Keratinocyte (primary cell): ENCODE results near the gene DAGLA. TPM values are rescaled to one million over a fixed set of nuclear protein-coding genes. Genes with fewer than 3 reads are reported as not detected.

ENCODE experiments used
- DNase-seq: peaks from one replicate; pipeline ENCODE4 v3.0.0-alpha.2; 2011; ENCODE audit warnings: low read depth, missing footprints, low spot score
- FAIRE-seq: peaks from 2 replicates; lab custom pipeline; 2011; peaks lifted over from hg19 to GRCh38; lab: Jason Lieb, UNC
- H2AFZ ChIP-seq: 2 replicates; pipeline ENCODE4 v1.6.0; 2012; ENCODE audit warnings: low read length, control low read depth, inconsistent platforms; ENCODE audit not compliant: control insufficient read depth
- H3K27ac ChIP-seq: 2 replicates; pipeline ENCODE4 v1.5.1; 2011; ENCODE audit warnings: low read length; ENCODE audit not compliant: control insufficient read depth, insufficient read depth
- H3K27me3 ChIP-seq: 3 replicates; pipeline ENCODE4 v1.6.0; 2011; ENCODE audit warnings: low read length; ENCODE audit not compliant: control insufficient read depth, insufficient read depth; ENCODE audit errors: extremely low read depth
- H3K36me3 ChIP-seq, 2 experiments: 2 replicates in 1 of 2; 3 replicates in 1 of 2; pipeline ENCODE4 v1.5.1; 2011; ENCODE audit warnings: low read length in 2 of 2, mild to moderate bottlenecking in 1 of 2; ENCODE audit not compliant: control insufficient read depth in 2 of 2, insufficient read depth in 2 of 2; ENCODE audit errors: extremely low read depth in 1 of 2
- H3K4me1 ChIP-seq: 3 replicates; pipeline ENCODE4 v1.5.1; 2011; ENCODE audit warnings: low read length; ENCODE audit not compliant: control insufficient read depth, insufficient read depth; ENCODE audit errors: extremely low read depth
- H3K4me2 ChIP-seq: 3 replicates; pipeline ENCODE4 v1.6.0; 2011; ENCODE audit warnings: low read depth, low read length; ENCODE audit not compliant: control insufficient read depth, insufficient read depth; ENCODE audit errors: extremely low read depth
- H3K4me3 ChIP-seq, 3 experiments: fragments of 200-600 bp in 1 of 3; sonication (generic) in 1 of 3; 2 replicates in 2 of 3; 3 replicates in 1 of 3; pipeline ENCODE4 v1.5.1; 2011 to 2016; ENCODE audit warnings: low read length in 3 of 3, mild to moderate bottlenecking in 3 of 3, control low read depth in 2 of 3, inconsistent platforms in 1 of 3, low read depth in 1 of 3, mixed read lengths in 1 of 3, mixed run types in 1 of 3, moderate library complexity in 1 of 3; ENCODE audit not compliant: control insufficient read depth in 2 of 3, insufficient read depth in 2 of 3; ENCODE audit errors: extremely low read depth in 1 of 3
- H3K79me2 ChIP-seq: 2 replicates; pipeline ENCODE4 v1.6.0; 2012; ENCODE audit warnings: low read length; ENCODE audit not compliant: control insufficient read depth, insufficient read depth
- H3K9ac ChIP-seq: 3 replicates; pipeline ENCODE4 v1.6.0; 2011; ENCODE audit warnings: low read length; ENCODE audit not compliant: control insufficient read depth, insufficient read depth; ENCODE audit errors: extremely low read depth
- H3K9me1 ChIP-seq: 3 replicates; pipeline ENCODE4 v1.6.0; 2011; ENCODE audit warnings: low read length; ENCODE audit not compliant: control insufficient read depth, insufficient read depth; ENCODE audit errors: extremely low read depth
- H3K9me3 ChIP-seq: 2 replicates; pipeline ENCODE4 v1.5.1; 2012; ENCODE audit warnings: low read depth, low read length; ENCODE audit not compliant: control insufficient read depth
- H4K20me1 ChIP-seq: 3 replicates; pipeline ENCODE4 v1.6.0; 2011; ENCODE audit warnings: low read length; ENCODE audit not compliant: control insufficient read depth, insufficient read depth; ENCODE audit errors: extremely low read depth
- EZH2 ChIP-seq: IDR thresholded peaks from one replicate; pipeline ENCODE4 v1.6.1; 2012; ENCODE audit warnings: inconsistent platforms, mild to moderate bottlenecking, low read length, moderate library complexity
- dilution Hi-C: fragments of 300-500 bp; cut with MboI; formaldehyde crosslinking; loops from one replicate; pipeline ENCODE4 v1.7.0; 2020; ENCODE audit warnings: low sequenced_read_pairs; ENCODE audit not compliant: extremely low pct_ligation_motif_present
- polyA plus RNA-seq, 5 experiments: library from polyadenylated mRNA; depleted of rRNA in 3 of 5; stranded (reverse) in 3 of 5; stranded (forward) in 1 of 5; unstranded in 1 of 5; fragments of >200 nt; gene quantifications; 1 replicate in 1 of 5; 2 replicates in 3 of 5; 3 replicates in 1 of 5; pipeline versions ENCODE4 v1.2.1 to v1.2.3, GENCODE V29; 2011 to 2012; ENCODE audit warnings: missing spikeins in 2 of 5, low read depth in 1 of 5, low replicate concordance in 1 of 5
- TF ChIP-seq, protein P1 (sequence below), 3 experiments: IDR thresholded peaks in 1 of 3; conservative IDR thresholded peaks in 1 of 3; optimal IDR thresholded peaks in 1 of 3; 2 replicates in 2 of 3; 3 replicates in 1 of 3; pipeline versions ENCODE3 to v1.5.1; 2011; ENCODE audit warnings: low read length in 3 of 3, mild to moderate bottlenecking in 3 of 3, moderate library complexity in 2 of 3, control low read depth in 1 of 3, inconsistent platforms in 1 of 3; ENCODE audit not compliant: insufficient read depth in 2 of 3; ENCODE audit errors: extremely low read depth in 1 of 3

DAGLA gene
- polyA plus RNA-seq, 1 donor (not counting 4 experiments of a cell fraction or from before 2014, with no cell fraction given) = 0.03 TPM

- no peak overlapping the region for H3K27ac ChIP-seq
- no peaks in the 10 kb centered on the region for H3K79me2 ChIP-seq
- no peak overlapping the region for H3K4me3 ChIP-seq
- no peaks in the 10 kb centered on the region for H3K27me3 ChIP-seq
- H2AFZ ChIP-seq = no peak overlapping the region
- no peaks in the 10 kb centered on the region for H3K9me3 ChIP-seq
- FAIRE-seq = no peak
- TF ChIP-seq, protein P1, sequence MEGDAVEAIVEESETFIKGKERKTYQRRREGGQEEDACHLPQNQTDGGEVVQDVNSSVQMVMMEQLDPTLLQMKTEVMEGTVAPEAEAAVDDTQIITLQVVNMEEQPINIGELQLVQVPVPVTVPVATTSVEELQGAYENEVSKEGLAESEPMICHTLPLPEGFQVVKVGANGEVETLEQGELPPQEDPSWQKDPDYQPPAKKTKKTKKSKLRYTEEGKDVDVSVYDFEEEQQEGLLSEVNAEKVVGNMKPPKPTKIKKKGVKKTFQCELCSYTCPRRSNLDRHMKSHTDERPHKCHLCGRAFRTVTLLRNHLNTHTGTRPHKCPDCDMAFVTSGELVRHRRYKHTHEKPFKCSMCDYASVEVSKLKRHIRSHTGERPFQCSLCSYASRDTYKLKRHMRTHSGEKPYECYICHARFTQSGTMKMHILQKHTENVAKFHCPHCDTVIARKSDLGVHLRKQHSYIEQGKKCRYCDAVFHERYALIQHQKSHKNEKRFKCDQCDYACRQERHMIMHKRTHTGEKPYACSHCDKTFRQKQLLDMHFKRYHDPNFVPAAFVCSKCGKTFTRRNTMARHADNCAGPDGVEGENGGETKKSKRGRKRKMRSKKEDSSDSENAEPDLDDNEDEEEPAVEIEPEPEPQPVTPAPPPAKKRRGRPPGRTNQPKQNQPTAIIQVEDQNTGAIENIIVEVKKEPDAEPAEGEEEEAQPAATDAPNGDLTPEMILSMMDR (optimal IDR thresholded peaks at IDR 0.05 in 1 of 3, IDR thresholded peaks at IDR 0.05 in 1 of 3, conservative IDR thresholded peaks at IDR 0.05 in 1 of 3; ENCODE audit: extremely low read depth in 1 of 3, insufficient read depth in 2 of 3, low read length in 3 of 3) = no peak
- TF ChIP-seq EZH2 = no peak
- dilution Hi-C loops = no loop called here
- no peaks in the 10 kb centered on the region for H3K9me1 ChIP-seq
- H4K20me1 ChIP-seq = no peaks in the 10 kb centered on the region
- H3K36me3 ChIP-seq = no peaks in the 10 kb centered on the region
- DNase-seq = no peak
- peaks cover 3% of the 10 kb centered on the region for H3K4me1 ChIP-seq
- H3K9ac ChIP-seq = no peak overlapping the region
- H3K4me2 ChIP-seq = no peak overlapping the region
These were observed 89.2 kb downstream of the DAGLA start for GRCh38 chr11:61769169-61769920.

DNA sequence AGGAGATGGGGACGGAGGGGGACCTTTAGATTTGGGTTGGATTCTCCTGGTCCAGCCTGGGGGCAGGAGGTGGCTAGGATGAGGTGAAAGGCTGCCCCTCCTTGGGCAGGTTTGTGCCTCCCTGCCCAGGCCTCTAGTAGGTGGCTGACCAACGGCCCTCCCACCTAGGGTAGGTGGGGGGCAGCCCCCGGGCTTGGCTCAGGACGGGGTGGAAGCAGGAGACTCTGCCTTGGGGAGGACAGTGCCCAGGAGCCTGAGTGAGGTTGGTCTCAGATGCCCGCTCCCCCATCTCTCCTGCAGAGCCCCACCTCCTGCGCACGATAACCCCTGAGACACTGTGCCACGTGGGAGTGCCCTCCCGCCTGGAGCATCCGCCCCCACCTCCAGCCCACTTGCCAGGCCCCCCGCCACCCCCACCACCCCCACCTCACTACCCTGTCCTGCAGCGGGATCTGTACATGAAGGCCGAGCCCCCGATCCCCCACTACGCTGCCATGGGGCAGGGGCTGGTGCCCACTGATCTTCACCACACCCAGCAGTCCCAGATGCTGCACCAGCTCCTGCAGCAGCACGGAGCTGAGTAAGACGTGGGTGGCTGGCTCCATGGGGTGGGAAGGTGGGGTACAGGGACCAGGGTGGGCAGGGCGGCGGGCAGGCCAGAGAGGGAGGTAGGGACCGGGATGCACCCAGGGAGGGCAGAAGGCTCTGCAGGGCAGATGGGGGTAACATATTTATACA, 89.9 kb downstream of the DAGLA start:
- H4K20me1 ChIP-seq = no peaks in the 10 kb centered on the region
- no peak overlapping the region for H3K4me2 ChIP-seq
- FAIRE-seq = no peak
- H3K36me3 ChIP-seq = no peaks in the 10 kb centered on the region
- H3K4me1 ChIP-seq = peaks cover 3% of the 10 kb centered on the region
- no peak overlapping the region for H2AFZ ChIP-seq
- H3K27ac ChIP-seq = no peak overlapping the region
- no peak overlapping the region for H3K9ac ChIP-seq
- TF ChIP-seq, protein P1 (optimal IDR thresholded peaks at IDR 0.05 in 1 of 3, IDR thresholded peaks at IDR 0.05 in 1 of 3, conservative IDR thresholded peaks at IDR 0.05 in 1 of 3; ENCODE audit: extremely low read depth in 1 of 3, insufficient read depth in 2 of 3, low read length in 3 of 3) = no peak
- TF ChIP-seq EZH2 = no peak
- no peaks in the 10 kb centered on the region for H3K9me3 ChIP-seq
- H3K79me2 ChIP-seq = no peaks in the 10 kb centered on the region
- no peak overlapping the region for H3K4me3 ChIP-seq
- H3K9me1 ChIP-seq = no peaks in the 10 kb centered on the region
- DNase-seq = no peak
- H3K27me3 ChIP-seq = no peaks in the 10 kb centered on the region
- dilution Hi-C loops = no loop called here
